Right lobe of liver (tissue), 4 donors: Measurements from ENCODE around the gene EIF1AY.

Experiments
- POLR2A ChIP-seq: fragments of 450-650 bp; IDR thresholded peaks from one replicate; pipeline ENCODE4 v1.6.1; 2017; ENCODE audit warnings: antibody characterized with exemption, mild to moderate bottlenecking
- TF ChIP-seq, protein P1 (sequence below), 4 donors: fragments of 200-600 bp in 3 of 4; fragments of 450-650 bp in 1 of 4; IDR thresholded peaks; one replicate each; pipeline versions ENCODE4 v1.5.1 to v1.8.0; 2016 to 2022; ENCODE audit warnings: antibody characterized with exemption in 4 of 4, mild to moderate bottlenecking in 2 of 4
- donor health status: DM: no; HTN: no; CAD: no.
- donor health status: DM: no; HTN: no; CAD: no.
- donor health status: DM: no; HTN: yes; CAD: no.

DNA sequence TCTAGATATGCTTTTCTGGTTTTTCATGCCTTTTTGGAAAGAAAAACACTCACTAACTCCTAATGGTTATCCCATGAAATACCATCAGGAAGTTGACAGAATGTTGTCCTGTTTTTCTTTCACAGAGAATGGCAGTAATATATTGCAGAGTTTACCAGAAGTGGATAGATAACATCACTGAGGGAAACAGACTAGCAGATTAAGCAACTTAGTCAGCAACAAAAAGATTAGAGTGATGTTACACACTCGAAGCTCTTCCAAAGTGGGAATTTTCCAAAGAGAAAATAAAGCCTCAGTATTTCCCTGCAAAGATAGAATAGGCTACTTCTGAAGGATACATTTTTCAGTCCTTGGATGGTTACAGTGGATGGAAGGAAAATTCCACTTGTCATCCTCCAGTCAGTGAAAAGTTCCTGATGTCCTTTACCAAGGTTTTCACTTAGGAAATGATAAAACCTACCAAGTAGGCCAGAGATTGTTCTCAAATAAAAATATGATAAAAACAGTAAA lies 31.1 kb upstream of the EIF1AY start:
- no peak for TF ChIP-seq POLR2A
- TF ChIP-seq, protein P1, sequence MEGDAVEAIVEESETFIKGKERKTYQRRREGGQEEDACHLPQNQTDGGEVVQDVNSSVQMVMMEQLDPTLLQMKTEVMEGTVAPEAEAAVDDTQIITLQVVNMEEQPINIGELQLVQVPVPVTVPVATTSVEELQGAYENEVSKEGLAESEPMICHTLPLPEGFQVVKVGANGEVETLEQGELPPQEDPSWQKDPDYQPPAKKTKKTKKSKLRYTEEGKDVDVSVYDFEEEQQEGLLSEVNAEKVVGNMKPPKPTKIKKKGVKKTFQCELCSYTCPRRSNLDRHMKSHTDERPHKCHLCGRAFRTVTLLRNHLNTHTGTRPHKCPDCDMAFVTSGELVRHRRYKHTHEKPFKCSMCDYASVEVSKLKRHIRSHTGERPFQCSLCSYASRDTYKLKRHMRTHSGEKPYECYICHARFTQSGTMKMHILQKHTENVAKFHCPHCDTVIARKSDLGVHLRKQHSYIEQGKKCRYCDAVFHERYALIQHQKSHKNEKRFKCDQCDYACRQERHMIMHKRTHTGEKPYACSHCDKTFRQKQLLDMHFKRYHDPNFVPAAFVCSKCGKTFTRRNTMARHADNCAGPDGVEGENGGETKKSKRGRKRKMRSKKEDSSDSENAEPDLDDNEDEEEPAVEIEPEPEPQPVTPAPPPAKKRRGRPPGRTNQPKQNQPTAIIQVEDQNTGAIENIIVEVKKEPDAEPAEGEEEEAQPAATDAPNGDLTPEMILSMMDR (IDR thresholded peaks at IDR 0.05) = no peak
